ENCODE measurements around the gene RFX7.
"Not testable (repeated sequence)": the region's sequence is repeated elsewhere in the genome, so short reads cannot be mapped to it uniquely, and the experiment has no call there.

The RFX7 gene

GRCh38 chr15:56243163-56244037 is at the start of gene RFX7:
Gene RFX7 (minus strand): TSS chr15:56243879. CDS start chr15:56243285, 594 bp downstream.
- peak; percentile 65 for DNase-seq (ENCODE audit: low read depth)

- DNase-seq (ENCODE audit: low read depth), result no peak
Measured at GRCh38 chr15:56292546-56293316, 49.1 kb upstream of the RFX7 start.

GRCh38 chr15:56291741-56292140 is 48.1 kb upstream of the RFX7 start:
- DNase-seq (ENCODE audit: low read depth), result no peak

DNA sequence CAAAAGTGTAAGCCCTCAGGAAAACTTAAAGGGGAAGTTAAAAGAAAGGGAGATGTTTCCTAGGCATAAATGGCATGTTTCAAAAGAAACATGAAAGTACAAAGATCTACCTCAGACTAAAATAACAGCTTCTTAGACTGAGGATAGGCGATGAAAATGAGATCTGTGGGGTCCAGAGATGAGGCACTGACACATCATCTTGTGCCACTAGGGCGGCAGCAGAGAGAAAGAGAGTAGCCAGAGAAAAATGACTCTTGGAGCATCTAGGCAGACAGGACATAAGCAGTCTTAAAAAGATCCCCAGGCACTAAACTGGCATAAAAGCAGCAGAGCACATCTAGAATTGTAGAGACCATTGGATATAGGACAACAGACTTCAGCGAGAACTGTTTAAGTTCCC is 42.5 kb upstream of the RFX7 start:
- no peak for DNase-seq (ENCODE audit: low read depth)

- no peak for DNase-seq (ENCODE audit: low read depth)
Measured at GRCh38 chr15:56281145-56281544, 37.5 kb upstream of the RFX7 start.

GRCh38 chr15:56273724-56274123 is 30.0 kb upstream of the RFX7 start:
- no peak for DNase-seq (ENCODE audit: low read depth)

GRCh38 chr15:56272454-56272853 is 28.8 kb upstream of the RFX7 start:
- no peak for DNase-seq (ENCODE audit: low read depth)

GRCh38 chr15:56266465-56266864 is 22.8 kb upstream of the RFX7 start:
- not testable (repeated sequence) for DNase-seq (ENCODE audit: low read depth)

- no peak for DNase-seq (ENCODE audit: low read depth)
Measured at GRCh38 chr15:56261854-56262509, 18.3 kb upstream of the RFX7 start.

DNA sequence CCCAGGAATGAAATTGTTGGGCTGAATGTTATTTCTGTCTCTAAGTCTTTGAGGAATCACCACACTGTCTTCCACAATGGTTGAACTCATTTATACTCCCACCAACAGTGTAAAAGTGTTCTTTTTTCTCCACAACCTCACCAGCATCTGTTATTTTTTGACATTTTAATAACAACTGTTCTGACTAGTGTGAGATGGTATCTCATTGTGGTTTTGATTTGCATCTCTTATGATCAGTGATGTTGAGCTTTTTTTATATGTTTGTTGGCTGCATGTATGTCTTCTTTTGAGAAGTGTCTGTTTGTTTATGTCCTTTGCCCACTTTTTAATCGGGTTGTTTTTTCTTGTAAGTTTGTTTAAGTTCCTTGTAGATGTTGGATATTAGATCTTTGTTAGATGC is 13.6 kb upstream of the RFX7 start:
- not testable (repeated sequence) for DNase-seq (ENCODE audit: low read depth)

GRCh38 chr15:56254265-56254664 is 10.6 kb upstream of the RFX7 start:
- DNase-seq (ENCODE audit: low read depth), result no peak

DNA sequence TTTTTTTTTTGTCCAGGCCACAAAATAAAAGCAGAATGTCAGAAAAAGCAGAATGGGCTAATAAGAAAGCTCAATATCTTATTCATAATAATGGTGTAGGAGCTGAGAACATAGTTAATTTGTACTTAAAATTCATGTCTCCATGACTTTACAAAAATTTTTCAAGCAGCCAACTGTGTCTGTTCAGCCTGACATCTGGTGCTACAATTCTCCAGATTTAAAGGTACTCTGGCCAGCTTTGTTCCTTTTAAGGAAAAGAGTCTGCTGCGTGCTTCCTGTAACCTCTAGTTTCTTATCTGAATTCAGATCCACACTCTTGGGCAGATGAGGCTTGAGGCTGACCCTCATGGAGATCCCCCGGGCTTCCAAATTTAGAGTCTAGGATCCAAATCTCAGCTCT is 8.7 kb upstream of the RFX7 start:
- no peak for DNase-seq (ENCODE audit: low read depth)

DNA sequence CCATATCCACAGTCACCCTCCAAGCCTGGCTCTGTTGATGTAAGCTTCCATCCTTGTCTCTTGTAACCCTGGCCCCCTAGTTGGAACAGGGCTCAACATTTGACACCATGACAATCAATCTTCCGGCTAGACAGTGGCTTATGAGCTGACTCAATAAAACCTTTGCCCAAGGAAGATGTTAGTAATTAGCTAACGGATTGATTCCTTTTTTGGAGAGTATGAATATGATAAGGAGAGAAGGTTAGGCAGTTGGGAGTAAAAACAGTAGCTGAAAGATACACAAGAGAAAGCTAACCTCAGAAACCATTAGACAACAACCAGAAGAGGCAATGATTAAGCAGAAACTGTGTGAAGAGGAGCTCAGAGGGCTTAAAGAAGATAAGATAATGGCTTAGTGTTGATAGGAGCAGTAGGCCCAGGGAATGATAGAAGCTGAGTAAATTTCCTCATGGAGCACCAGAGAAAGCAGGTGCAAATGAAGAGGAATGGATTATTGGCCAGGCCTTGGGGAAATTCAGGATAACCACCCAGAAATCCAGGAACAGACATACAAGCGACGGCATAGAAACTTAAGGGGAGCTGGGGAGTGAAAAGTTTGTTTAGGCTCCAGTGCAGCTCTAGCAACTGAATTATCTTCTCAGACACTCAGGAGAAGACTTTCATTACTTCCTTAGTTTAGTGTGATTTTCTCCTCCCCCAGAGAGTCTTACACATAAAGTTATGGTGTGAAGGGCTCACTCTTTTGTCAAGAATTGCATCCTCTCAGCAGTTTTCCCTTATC is 7.8 kb upstream of the RFX7 start:
- DNase-seq (ENCODE audit: low read depth), result no peak

DNA sequence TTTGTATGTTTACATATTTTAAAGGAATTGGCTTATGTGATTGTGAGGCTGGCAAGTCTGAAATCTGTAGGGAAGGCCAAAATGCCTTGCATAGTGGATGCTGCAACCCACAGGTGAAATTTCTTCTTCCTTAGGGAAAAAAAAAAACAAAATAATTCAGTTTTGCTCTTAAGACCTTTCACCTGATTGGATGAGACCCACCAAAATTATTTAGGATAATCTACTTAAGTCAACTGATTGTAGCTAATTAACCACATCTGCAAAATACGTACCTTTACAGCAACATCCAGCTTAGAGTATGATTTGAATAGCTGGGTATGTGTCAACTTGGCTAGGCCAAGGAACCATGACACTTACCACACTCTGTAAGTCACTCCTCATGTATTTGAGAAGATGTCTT is 6.9 kb upstream of the RFX7 start:
- DNase-seq (ENCODE audit: low read depth), result no peak

DNA sequence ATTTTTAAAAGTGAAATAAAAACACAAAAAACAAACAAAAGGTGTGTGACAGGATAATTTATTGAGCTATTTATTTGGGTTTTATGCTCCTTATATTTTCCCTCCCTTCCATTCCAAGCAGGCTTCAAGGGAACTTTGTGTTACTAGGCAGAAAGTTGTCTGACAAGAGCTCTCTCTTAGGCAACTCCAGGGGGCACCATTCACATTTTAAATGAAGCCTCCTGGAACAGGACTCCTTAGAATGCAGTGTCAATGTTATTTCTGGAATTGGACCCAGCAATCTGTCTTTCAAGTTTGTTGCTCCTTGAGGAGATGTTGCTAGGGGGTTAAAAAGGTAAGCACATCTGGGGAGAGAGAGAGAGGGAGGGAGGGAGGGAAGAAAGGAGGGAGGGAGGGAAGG is 5.4 kb upstream of the RFX7 start:
- no peak for DNase-seq (ENCODE audit: low read depth)

DNA sequence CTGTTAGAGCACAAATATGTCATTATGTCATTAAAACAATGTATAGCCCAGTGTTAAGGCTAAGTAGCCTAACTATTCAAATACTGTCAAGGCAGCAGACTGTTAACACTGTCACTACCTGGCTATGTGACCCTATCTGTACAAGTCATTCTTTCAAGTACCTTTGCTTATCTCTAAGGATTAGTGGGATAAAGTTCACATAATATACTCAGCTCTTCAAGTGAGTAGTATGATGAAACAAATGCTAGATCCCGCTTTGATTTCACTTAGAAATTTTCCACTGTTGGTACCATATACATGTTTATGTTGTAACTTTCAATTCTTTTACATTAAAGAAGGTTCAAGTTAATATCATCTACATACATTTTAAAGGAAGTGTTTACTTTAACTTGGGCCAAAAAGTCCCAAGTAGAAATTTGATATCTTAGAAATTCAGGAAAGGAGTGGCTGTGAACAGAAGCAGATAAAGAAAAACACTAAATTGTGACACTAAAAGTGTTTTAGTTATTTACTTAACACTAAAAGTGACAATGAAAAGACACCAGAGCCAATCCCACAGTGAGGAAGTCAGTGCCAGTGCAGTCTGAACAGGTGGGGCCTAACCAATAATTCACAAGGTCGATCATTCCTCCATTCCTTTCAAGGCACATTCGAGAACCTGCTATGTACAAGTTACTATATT is 4.8 kb upstream of the RFX7 start:
- no peak for DNase-seq (ENCODE audit: low read depth)

GRCh38 chr15:56247266-56247665 is 3.6 kb upstream of the RFX7 start:
- no peak for DNase-seq (ENCODE audit: low read depth)

GRCh38 chr15:56245871-56246814 is 2.5 kb upstream of the RFX7 start:
- DNase-seq (ENCODE audit: low read depth), result peak; percentile 69

DNA sequence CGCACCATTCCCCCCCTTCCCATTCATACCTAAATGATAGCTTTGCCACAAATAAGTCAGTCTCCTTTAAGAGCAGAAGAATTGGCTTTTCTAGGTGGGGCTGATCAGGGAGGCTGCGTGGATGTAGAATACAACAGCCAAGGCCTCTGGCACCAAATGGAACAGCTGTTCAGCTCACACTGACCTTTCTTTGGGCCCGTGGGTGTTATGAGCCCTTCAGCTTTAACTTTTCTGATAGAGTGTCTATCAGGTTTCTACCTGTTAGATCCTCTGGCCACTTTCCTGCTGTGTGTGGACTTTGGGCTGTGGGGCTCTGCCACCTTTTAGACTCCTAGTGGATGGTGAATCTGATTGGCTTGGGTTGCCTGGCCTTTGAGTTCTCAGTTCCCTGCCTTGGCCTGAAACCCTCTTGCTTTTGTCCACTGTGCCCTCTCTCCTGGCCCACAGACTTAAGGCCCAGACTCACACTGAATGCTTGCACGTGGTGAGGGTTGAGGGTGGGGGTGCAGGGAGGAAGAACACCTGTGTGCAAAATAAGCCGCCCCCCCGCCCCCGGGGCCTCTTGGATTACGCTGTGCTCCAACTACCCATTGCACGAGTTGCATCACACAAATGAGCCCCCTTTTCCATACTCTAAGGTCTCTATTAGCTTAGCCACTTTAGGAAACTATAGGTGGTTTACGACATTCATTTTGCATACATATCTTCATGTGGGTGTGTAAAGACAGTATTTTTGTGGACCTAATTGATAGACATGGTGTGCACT is 1.3 kb upstream of the RFX7 start:
- no peak for DNase-seq (ENCODE audit: low read depth)

Measured in T-helper 22 cell (primary cell).